Gastrocnemius medialis (tissue), 4 donors: ENCODE measurements around the gene AP1S2.

Experiments used
- CTCF ChIP-seq, 5 experiments: fragments of 450-650 bp in 3 of 5; fragments of 200-600 bp in 2 of 5; sonication (generic) in 2 of 5; IDR thresholded peaks in 4 of 5; conservative IDR thresholded peaks in 1 of 5; 1 replicate in 4 of 5; 2 replicates in 1 of 5; pipeline ENCODE4 v1.5.1; 2016 to 2019; ENCODE audit warnings: antibody characterized with exemption in 5 of 5, mild to moderate bottlenecking in 3 of 5, moderate library complexity in 3 of 5
- POLR2A ChIP-seq, 2 donors: fragments of 450-650 bp; IDR thresholded peaks; one replicate each; pipeline ENCODE4 v1.6.1; 2017; ENCODE audit warnings: antibody characterized with exemption in 2 of 2, mild to moderate bottlenecking in 2 of 2, moderate library complexity in 2 of 2

GRCh38 chrX:15829217-15829616 is 25.4 kb downstream of the AP1S2 start:
- no peak for TF ChIP-seq CTCF (IDR thresholded peaks at IDR 0.05 in 4 of 5, conservative IDR thresholded peaks at IDR 0.05 in 1 of 5)
- no peak for TF ChIP-seq POLR2A (IDR thresholded peaks at IDR 0.05)
